Stimulated activated CD4-positive, alpha-beta T cell treated with anti-CD3 and anti-CD28 coated beads, Interleukin-2, amount 100 ng/mL, for 24 hours (primary cell): ENCODE measurements around the gene SPRR2G.
"Not testable (repeated sequence)": the region's sequence is repeated elsewhere in the genome, so short reads cannot be mapped to it uniquely, and the experiment has no call there.

Experiments used
- DNase-seq, 2 donors: peaks; one replicate each; pipeline ENCODE4 v3.0.0-alpha.2; 2020

The SPRR2G gene

GRCh38 chr1:153150846-153151245, at the start of gene SPRR2G:
Gene SPRR2G (minus strand): TSS chr1:153150890. CDS start chr1:153150110, 780 bp downstream.
- DNase-seq = no peak

- DNase-seq = no peak
Measured at GRCh38 chr1:153195216-153195615, 44.5 kb upstream of the SPRR2G start.

GRCh38 chr1:153194331-153195050, 43.8 kb upstream of the SPRR2G start:
- no peak for DNase-seq

- DNase-seq = no peak
Measured at GRCh38 chr1:153192697-153193096, 42.0 kb upstream of the SPRR2G start.

- DNase-seq = no peak
Measured at GRCh38 chr1:153190373-153190772, 39.7 kb upstream of the SPRR2G start.

GRCh38 chr1:153188301-153188700, 37.6 kb upstream of the SPRR2G start:
- DNase-seq = not testable (repeated sequence)

- no peak for DNase-seq
Measured at GRCh38 chr1:153180556-153180955, 29.9 kb upstream of the SPRR2G start.

GRCh38 chr1:153178922-153179321, 28.2 kb upstream of the SPRR2G start:
- DNase-seq = no peak

GRCh38 chr1:153174624-153175023, 23.9 kb upstream of the SPRR2G start:
- no peak for DNase-seq

- DNase-seq = no peak
Measured at GRCh38 chr1:153168686-153169085, 18.0 kb upstream of the SPRR2G start.

GRCh38 chr1:153155541-153155940, 4.9 kb upstream of the SPRR2G start:
- DNase-seq = no peak

GRCh38 chr1:153152481-153152880, 1.8 kb upstream of the SPRR2G start:
- DNase-seq = no peak

GRCh38 chr1:153141377-153141776, 9.3 kb downstream of the SPRR2G start:
- DNase-seq = no peak

GRCh38 chr1:153140484-153140883, 10.2 kb downstream of the SPRR2G start:
- DNase-seq = no peak

GRCh38 chr1:153133743-153134142, 16.9 kb downstream of the SPRR2G start:
- no peak for DNase-seq

GRCh38 chr1:153133267-153133666, 17.4 kb downstream of the SPRR2G start:
- DNase-seq = no peak

- not testable (repeated sequence) for DNase-seq
Measured at GRCh38 chr1:153128688-153129087, 22.0 kb downstream of the SPRR2G start.

GRCh38 chr1:153127296-153127695, 23.4 kb downstream of the SPRR2G start:
- DNase-seq = no peak

- DNase-seq = no peak
Measured at GRCh38 chr1:153125536-153125935, 25.2 kb downstream of the SPRR2G start.

GRCh38 chr1:153123793-153124192, 26.9 kb downstream of the SPRR2G start:
- DNase-seq = not testable (repeated sequence)

- DNase-seq = no peak
Measured at GRCh38 chr1:153122831-153123421, 27.8 kb downstream of the SPRR2G start.

GRCh38 chr1:153120945-153121344, 29.7 kb downstream of the SPRR2G start:
- DNase-seq = no peak

GRCh38 chr1:153119491-153119971, 31.2 kb downstream of the SPRR2G start:
- no peak for DNase-seq

- not testable (repeated sequence) for DNase-seq
Measured at GRCh38 chr1:153115264-153115663, 35.4 kb downstream of the SPRR2G start.

- DNase-seq = no peak
Measured at GRCh38 chr1:153113416-153113815, 37.3 kb downstream of the SPRR2G start, which contains the start of gene SPRR2F. Gene SPRR2F (minus strand): TSS chr1:153113516. CDS start chr1:153112733, 783 bp downstream.
